H1 (cell line): ENCODE results near the gene BTBD9. TPM values are rescaled to one million over a fixed set of nuclear protein-coding genes. Genes with fewer than 3 reads are reported as not detected.

Experiments used
- ASH2L ChIP-seq: fragments of 200-600, 300-600 bp; sonication (generic); IDR thresholded peaks from one replicate; pipeline ENCODE4 v1.7.1; 2017; ENCODE audit warnings: low read length
- CBX5 ChIP-seq: fragments of 300-800, 300-1000 bp; sonication (generic); IDR thresholded peaks from 2 replicates; pipeline ENCODE4 v1.7.1; 2016; ENCODE audit warnings: antibody characterized with exemption, low read length, low read depth
- CBX8 ChIP-seq: fragments of 300-800, 300-1000 bp; sonication (generic); IDR thresholded peaks from 2 replicates; pipeline ENCODE4 v1.7.1; 2016; ENCODE audit warnings: low read depth, low read length, borderline replicate concordance
- CHD2 ChIP-seq: IDR thresholded peaks from 2 replicates; pipeline ENCODE4 v1.6.1; 2012; ENCODE audit warnings: low read length, improper control_type of control experiment
- CREB1 ChIP-seq: IDR thresholded peaks from 2 replicates; pipeline ENCODE4 v1.6.1; 2012; ENCODE audit warnings: inconsistent platforms
- EP300 ChIP-seq, 2 experiments: IDR thresholded peaks; 1 replicate in 1 of 2; 2 replicates in 1 of 2; pipeline ENCODE4 v1.6.1; 2011 to 2012; ENCODE audit warnings: low read depth in 2 of 2, low read length in 2 of 2, mild to moderate bottlenecking in 2 of 2, borderline replicate concordance in 1 of 2, inconsistent platforms in 1 of 2, moderate library complexity in 1 of 2
- GTF2F1 ChIP-seq: IDR thresholded peaks from 2 replicates; pipeline ENCODE4 v1.6.1; 2012; ENCODE audit warnings: low read depth, low read length, improper control_type of control experiment, borderline replicate concordance
- PHF8 ChIP-seq: fragments of 200-600 bp; sonication (generic); conservative IDR thresholded peaks from 2 replicates; pipeline ENCODE4 v1.7.1; 2012; ENCODE audit warnings: low read depth, mild to moderate bottlenecking, inconsistent platforms, low read length, moderate library complexity
- POLR2AphosphoS5 ChIP-seq: IDR thresholded peaks from 2 replicates; pipeline ENCODE4 v1.6.1; 2011; ENCODE audit warnings: low read depth, low read length
- polyA plus RNA-seq, 7 experiments: library from polyadenylated mRNA; depleted of rRNA in 3 of 7; stranded (reverse) in 5 of 7; unstranded in 2 of 7; fragments of >200 nt in 5 of 7; fragments of 200-250 nt in 2 of 7; gene quantifications; 1 replicate in 5 of 7; 2 replicates in 1 of 7; 4 replicates in 1 of 7; pipeline versions ENCODE4 v1.2.1 to v1.2.3, GENCODE V29; 2011 to 2013; ENCODE audit warnings: missing spikeins in 2 of 7, mixed read lengths in 2 of 7
- total RNA-seq: library from RNA; stranded (reverse); fragmentation: NEBNext Ultra II Directional; extraction: Animal tissue kit (Norgen Biotek cat#: 25700); gene quantifications from 2 replicates; pipeline ENCODE4 v1.2.1, GENCODE V29; 2021

The BTBD9 gene
- total and polyA plus RNA-seq, 2 of the 8 experiments (the other 6 are each of a cell fraction or from before 2014, with no cell fraction given) = 0.92 to 4.1 TPM

GRCh38 chr6:38413102-38413800 is 226.5 kb downstream of the BTBD9 start (continued):
- TF ChIP-seq PHF8 = no peak
- TF ChIP-seq CHD2 = no peak
- no peak for TF ChIP-seq CREB1
- TF ChIP-seq EP300 (IDR thresholded peaks at IDR 0.05; ENCODE audit: borderline replicate concordance in 1 of 2, low read depth in 2 of 2, low read length in 2 of 2) = no peak
- no peak for TF ChIP-seq ASH2L
- no peak for TF ChIP-seq CBX5
- TF ChIP-seq GTF2F1 = no peak
- TF ChIP-seq CBX8 = no peak
- TF ChIP-seq POLR2AphosphoS5 = no peak
